IMR-90 (cell line): Measurements from ENCODE around the gene COX14. TPM values are rescaled to one million over a fixed set of nuclear protein-coding genes. Genes with fewer than 3 reads are reported as not detected.

ENCODE experiments used
- ATAC-seq: fragments of 200-7000 bp; cut with Tn5 transposase; 2 replicates; pipeline ENCODE4 v1.9.1; 2020; ENCODE audit warnings: low read depth, mild to moderate bottlenecking, moderate library complexity
- BruUV-seq: library from RNA; stranded (reverse); fragments of 400-500 nt; replicated peaks from 2 replicates; lab custom pipeline; 2021; lab: Mats Ljungman, UMichigan
- CTCF ChIA-PET: fragments of 300-600 bp; formaldehyde crosslinking; extraction: SDS; loops from one replicate; lab custom pipeline; 2021; ENCODE audit warnings: antibody characterized with exemption; lab: Yijun Ruan, JAX
- POLR2A ChIA-PET: fragments of 300-600 bp; sonication (Branson Sonifier 250); formaldehyde crosslinking; loops from one replicate; lab custom pipeline; 2022; ENCODE audit warnings: antibody characterized with exemption; ENCODE audit not compliant: unreplicated experiment; lab: Charles Lee
- DNase-seq: peaks from one replicate; pipeline ENCODE4 v3.0.0; 2013
- H2AFZ ChIP-seq: replicated peaks from 2 replicates; pipeline ENCODE3; 2013; ENCODE audit warnings: low read length, mild to moderate bottlenecking; ENCODE audit not compliant: poor library complexity
- H2AK5ac ChIP-seq: 2 replicates; pipeline ENCODE4 v1.6.1; 2013; ENCODE audit warnings: low read depth, low read length, inconsistent platforms
- H2AK9ac ChIP-seq: replicated peaks from 2 replicates; pipeline ENCODE3; 2013; ENCODE audit warnings: mild to moderate bottlenecking, low read depth, low read length, moderate library complexity; ENCODE audit not compliant: poor library complexity
- H2BK120ac ChIP-seq: 2 replicates; pipeline ENCODE4 v1.6.1; 2013; ENCODE audit warnings: low read depth, low read length, inconsistent platforms
- H2BK15ac ChIP-seq: 3 replicates; pipeline ENCODE4 v1.6.1; 2013; ENCODE audit warnings: low read depth, low read length, inconsistent platforms
- H2BK20ac ChIP-seq: 2 replicates; pipeline ENCODE4 v1.6.1; 2013; ENCODE audit warnings: low read depth, mild to moderate bottlenecking, inconsistent platforms, low read length, moderate library complexity
- H2BK5ac ChIP-seq: 2 replicates; pipeline ENCODE4 v1.6.1; 2013; ENCODE audit warnings: mild to moderate bottlenecking, low read depth, low read length, inconsistent platforms; ENCODE audit not compliant: poor library complexity, severe bottlenecking
- H3K14ac ChIP-seq: replicated peaks from 2 replicates; pipeline ENCODE4 v1.6.1; 2013; ENCODE audit warnings: low read depth, low read length, inconsistent platforms
- H3K18ac ChIP-seq: 2 replicates; pipeline ENCODE4 v1.6.1; 2013; ENCODE audit warnings: low read depth, low read length, control low read depth
- H3K23ac ChIP-seq: 2 replicates; pipeline ENCODE4 v1.6.1; 2013; ENCODE audit warnings: low read depth, low read length, inconsistent platforms
- H3K27ac ChIP-seq: 2 replicates; pipeline ENCODE4 v1.5.1; 2013; ENCODE audit warnings: mild to moderate bottlenecking, control low read depth, low read length; ENCODE audit not compliant: insufficient read depth
- H3K27me3 ChIP-seq: 2 replicates; pipeline ENCODE4 v1.6.1; 2013; ENCODE audit warnings: low read length; ENCODE audit not compliant: control insufficient read depth, insufficient read depth
- H3K36me3 ChIP-seq: 2 replicates; pipeline ENCODE4 v1.6.1; 2013; ENCODE audit warnings: low read length, mixed read lengths; ENCODE audit not compliant: control insufficient read depth, insufficient read depth
- H3K4ac ChIP-seq: 2 replicates; pipeline ENCODE4 v1.6.1; 2013; ENCODE audit warnings: low read depth, low read length, inconsistent platforms
- H3K4me1 ChIP-seq: 2 replicates; pipeline ENCODE4 v1.6.1; 2013; ENCODE audit warnings: low read length, mixed read lengths; ENCODE audit not compliant: control insufficient read depth, insufficient read depth
- H3K4me2 ChIP-seq: 2 replicates; pipeline ENCODE4 v1.6.1; 2013; ENCODE audit warnings: low read depth, mild to moderate bottlenecking, control low read depth, low read length, moderate library complexity
- H3K4me3 ChIP-seq: 2 replicates; pipeline ENCODE4 v1.5.1; 2013; ENCODE audit warnings: low read depth, mild to moderate bottlenecking, control low read depth, low read length, moderate library complexity; ENCODE audit not compliant: insufficient read depth
- H3K56ac ChIP-seq: 2 replicates; pipeline ENCODE4 v1.6.1; 2013; ENCODE audit warnings: low read length, inconsistent platforms; ENCODE audit not compliant: insufficient read depth; ENCODE audit errors: extremely low read depth
- H3K79me1 ChIP-seq, 2 experiments: 2 replicates each; pipeline ENCODE4 v1.6.1; 2013; ENCODE audit warnings: low read length in 2 of 2, inconsistent platforms in 1 of 2, low read depth in 1 of 2
- H3K9ac ChIP-seq: 2 replicates; pipeline ENCODE4 v1.6.1; 2013; ENCODE audit warnings: low read depth, low read length, control low read depth
- H3K9me1 ChIP-seq: 2 replicates; pipeline ENCODE4 v1.6.1; 2013; ENCODE audit warnings: low read length, inconsistent platforms; ENCODE audit not compliant: insufficient read depth
- H3K9me3 ChIP-seq: 2 replicates; pipeline ENCODE4 v1.6.1; 2013; ENCODE audit warnings: low read length; ENCODE audit not compliant: control insufficient read depth, insufficient read depth
- H4K20me1 ChIP-seq: 2 replicates; pipeline ENCODE4 v1.6.1; 2013; ENCODE audit warnings: low read length, inconsistent platforms; ENCODE audit not compliant: insufficient read depth
- H4K5ac ChIP-seq: 2 replicates; pipeline ENCODE4 v1.6.1; 2013; ENCODE audit warnings: mild to moderate bottlenecking, low read depth, low read length, control low read depth
- H4K8ac ChIP-seq, 2 experiments: 2 replicates each; pipeline ENCODE4 v1.6.1; 2013; ENCODE audit warnings: low read depth in 2 of 2, low read length in 2 of 2, control low read depth in 1 of 2, inconsistent platforms in 1 of 2
- H4K91ac ChIP-seq: 2 replicates; pipeline ENCODE4 v1.6.1; 2013; ENCODE audit warnings: low read depth, low read length, inconsistent platforms; ENCODE audit not compliant: insufficient read depth
- BHLHE40 ChIP-seq: fragments of 150-350 bp; IDR thresholded peaks from 2 replicates; pipeline ENCODE4 v1.6.1; 2016; ENCODE audit warnings: mild to moderate bottlenecking, low read depth, low read length
- CEBPB ChIP-seq: IDR thresholded peaks from 2 replicates; pipeline ENCODE4 v1.6.1; 2012; ENCODE audit warnings: low read depth, low read length, improper control_type of control experiment
- CHD1 ChIP-seq: IDR thresholded peaks from 2 replicates; pipeline ENCODE4 v1.6.1; 2012; ENCODE audit warnings: low read depth, low read length, improper control_type of control experiment
- CTCF ChIP-seq: conservative IDR thresholded peaks from 2 replicates; pipeline ENCODE4 v1.5.1; 2012; ENCODE audit warnings: mild to moderate bottlenecking, low read depth, low read length, improper control_type of control experiment
- ELK1 ChIP-seq: fragments of 150-350 bp; IDR thresholded peaks from 2 replicates; pipeline ENCODE4 v1.6.1; 2016; ENCODE audit warnings: low read depth, mild to moderate bottlenecking, low read length, moderate library complexity, borderline replicate concordance
- FOS ChIP-seq: fragments of 150-350 bp; IDR thresholded peaks from 2 replicates; pipeline ENCODE4 v1.6.1; 2016; ENCODE audit warnings: low read depth, low read length
- MAZ ChIP-seq: IDR thresholded peaks from 2 replicates; pipeline ENCODE4 v1.6.1; 2012; ENCODE audit warnings: low read depth, mild to moderate bottlenecking, low read length, improper control_type of control experiment, moderate library complexity, borderline replicate concordance
- MXI1 ChIP-seq: IDR thresholded peaks from 2 replicates; pipeline ENCODE4 v1.6.1; 2012; ENCODE audit warnings: low read depth, mild to moderate bottlenecking, low read length, moderate library complexity, borderline replicate concordance
- NFE2L2 ChIP-seq: fragments of 150-350 bp; IDR thresholded peaks from 2 replicates; pipeline ENCODE4 v1.6.1; 2016; ENCODE audit warnings: low read depth, mild to moderate bottlenecking, low read length
- POLR2A ChIP-seq: IDR thresholded peaks from 2 replicates; pipeline ENCODE4 v1.6.1; 2012; ENCODE audit warnings: mild to moderate bottlenecking, low read depth, low read length
- RAD21 ChIP-seq: IDR thresholded peaks from 2 replicates; pipeline ENCODE4 v1.6.1; 2012; ENCODE audit warnings: low read length, improper control_type of control experiment
- RCOR1 ChIP-seq: IDR thresholded peaks from 2 replicates; pipeline ENCODE4 v1.6.1; 2012; ENCODE audit warnings: mild to moderate bottlenecking, low read length, improper control_type of control experiment; ENCODE audit not compliant: insufficient replicate concordance
- RFX5 ChIP-seq: IDR thresholded peaks from 2 replicates; pipeline ENCODE4 v1.8.0; 2012; ENCODE audit warnings: low read depth, mild to moderate bottlenecking, low read length, moderate library complexity
- SMC3 ChIP-seq: fragments of 150-350 bp; IDR thresholded peaks from 2 replicates; pipeline ENCODE4 v1.6.1; 2016; ENCODE audit warnings: low read depth, mild to moderate bottlenecking, antibody characterized with exemption, low read length, moderate library complexity
- USF2 ChIP-seq: fragments of 150-350 bp; IDR thresholded peaks from 2 replicates; pipeline ENCODE4 v1.6.1; 2017; ENCODE audit warnings: mild to moderate bottlenecking, antibody characterized with exemption, low read length, low read depth
- WGBS, 2 experiments: methylation state at CpG; one replicate each; pipeline versions ENCODE4 v1.1.5 to v1.1.7; 2013; ENCODE audit warnings: missing lambda C conversion rate in 2 of 2; ENCODE audit not compliant: insufficient read length in 1 of 2; ENCODE audit errors: extremely low coverage in 2 of 2; 5-methylcytosine and 5-hydroxymethylcytosine counted together
- dilution Hi-C: fragments of 300-500 bp; cut with HindIII; formaldehyde crosslinking; loops from one replicate; pipeline ENCODE4 v1.14.3; 2018; ENCODE audit warnings: low sequenced_read_pairs; ENCODE audit not compliant: unreplicated experiment
- in situ Hi-C: fragments of 300-500 bp; cut with MboI; formaldehyde crosslinking; loops from 3 replicates; pipeline ENCODE4 v1.14.3; 2019; ENCODE audit warnings: low sequenced_read_pairs, inconsistent platforms, mixed read lengths
- intact Hi-C: fragments of 100-400 bp; cut with micrococcal nuclease; formaldehyde crosslinking; loops from 2 replicates; pipeline ENCODE4 v1.10.0; 2022
- polyA plus RNA-seq, 3 experiments: library from polyadenylated mRNA; depleted of rRNA; stranded (reverse); fragments of >200 nt; gene quantifications; 2 replicates each; pipeline ENCODE4 v1.2.3, GENCODE V29; 2012; ENCODE audit warnings: low replicate concordance in 1 of 3
- total RNA-seq: library from RNA; depleted of rRNA; stranded (reverse); fragments of >200 nt; gene quantifications from 2 replicates; pipeline ENCODE4 v1.2.3, GENCODE V29; 2012

COX14 gene
- total and polyA plus RNA-seq, 2 of the 4 experiments (the other 2 are of a cell fraction): 30.8 to 81.8 TPM

- dilution Hi-C loops: no loop called here
- H4K5ac ChIP-seq: peak overlapping the region; percentile 76
- peak overlapping the region; percentile 39 for H2AK9ac ChIP-seq
- peaks cover 4% of the 10 kb centered on the region for H3K9me1 ChIP-seq
- H2BK120ac ChIP-seq: peak overlapping the region; percentile 10; the same call in 1 of the 2 replicates
- no peaks in the 10 kb centered on the region for H3K9me3 ChIP-seq
- H4K91ac ChIP-seq: 0 out of 2 replicates have a peak overlapping the region, but pooled peaks have one; percentile 31
- H3K4ac ChIP-seq: peak overlapping the region; percentile 57; the same call in 1 of the 2 replicates
- peak overlapping the region; percentile 45; the same call in 1 of the 2 replicates for H2AK5ac ChIP-seq
- no peak for DNase-seq
- no peaks in the 10 kb centered on the region for H3K27me3 ChIP-seq
- 0 out of 2 replicates have a peak overlapping the region, but pooled peaks have one; percentile 78 for H3K14ac ChIP-seq
- 11% methylated on average over 14 of the region's 19 CpGs; no CpG with 5 or more reads in 1 of the 2 experiments for WGBS, 2 experiments
- H3K9ac ChIP-seq: no peak overlapping the region; the same call in 1 of the 2 replicates
- H4K8ac ChIP-seq: peak overlapping the region; percentile 49 to 96; a peak in 3 of 4 replicates
- H3K23ac ChIP-seq: no peak overlapping the region
- H2BK20ac ChIP-seq: no peak overlapping the region
- in situ Hi-C loops: no loop called here
- peaks cover 7 to 32% of the 10 kb centered on the region in 2 experiments; a peak in 3 of 4 replicates for H3K79me1 ChIP-seq
- no TSS peak for BruUV-seq
- H3K56ac ChIP-seq: no peak overlapping the region
- 0 out of 2 replicates have a peak, but pooled peaks cover 4% of the 10 kb centered on the region for H4K20me1 ChIP-seq
- peak; percentile 0 for ATAC-seq
- CTCF ChIA-PET: interaction anchor here (0.7 to 2.2 kb wide), 13 partner anchors 8 to 145 kb away, joined by 3 to 13 read pairs (median 4); partner anchors contain the start of genes CERS5, GPD1 and SMARCD1
- H3K4me3 ChIP-seq: peak overlapping the region; percentile 12; the same call in 1 of the 2 replicates
- H2AFZ ChIP-seq: peak overlapping the region; percentile 99
- no peak for TF ChIP-seq SMC3
- no peak for TF ChIP-seq CTCF
- TF ChIP-seq FOS: no peak
- TF ChIP-seq POLR2A: no peak
- TF ChIP-seq BHLHE40: no peak
- TF ChIP-seq MAZ: no peak
- TF ChIP-seq ELK1: no peak
- no peak for TF ChIP-seq RCOR1
- TF ChIP-seq MXI1: no peak
- no peak; the same call in 1 of the 2 replicates for TF ChIP-seq RAD21
- no peak for TF ChIP-seq CEBPB
- TF ChIP-seq CHD1: no peak
- TF ChIP-seq NFE2L2: no peak
- no peak for TF ChIP-seq RFX5
- no peak for TF ChIP-seq USF2
- no peak overlapping the region for H3K18ac ChIP-seq
- intact Hi-C loops: no loop called here
- no peak overlapping the region for H2BK5ac ChIP-seq
- POLR2A ChIA-PET: interaction anchor here (1.3 kb wide), 1 partner anchor 27 kb away, joined by 4 read pairs; the partner anchor contains the start of gene SMARCD1
- H3K36me3 ChIP-seq: no peaks in the 10 kb centered on the region
- peak overlapping the region; percentile 25; the same call in 1 of the 3 replicates for H2BK15ac ChIP-seq
- H3K4me2 ChIP-seq: peak overlapping the region; percentile 73
- peaks cover 13% of the 10 kb centered on the region for H3K4me1 ChIP-seq
- no peak overlapping the region for H3K27ac ChIP-seq
These were observed 692 bp upstream of the COX14 start for GRCh38 chr12:50111395-50111692.
